Umbilical cord (tissue), 2 donors: ENCODE data around the gene FCHO1. TPM values are rescaled to one million over a fixed set of nuclear protein-coding genes. Genes with fewer than 3 reads are reported as not detected.

Experiments used
- DNase-seq: peaks from one replicate; pipeline ENCODE4 v3.0.0-alpha.2; 2015; ENCODE audit warnings: low spot score
- total RNA-seq: library from RNA; depleted of rRNA; stranded (reverse); fragments of >200 nt; gene quantifications from one replicate; pipeline ENCODE4 v1.2.3, GENCODE V29; 2014; ENCODE audit warnings: low replicate concordance; ENCODE audit not compliant: insufficient read depth

FCHO1 gene
- total RNA-seq, 1 donor from 2014 or later: 16.1 TPM

- no peak for DNase-seq
These were observed 78.7 kb downstream of the FCHO1 start for GRCh38 chr19:17829855-17830566.

- no peak for DNase-seq
These were observed 79.5 kb downstream of the FCHO1 start for GRCh38 chr19:17830567-17831418.

GRCh38 chr19:17831419-17831888 is 80.2 kb downstream of the FCHO1 start:
- no peak for DNase-seq

GRCh38 chr19:17832443-17833208 is 81.3 kb downstream of the FCHO1 start:
- DNase-seq: no peak

GRCh38 chr19:17834350-17835181 is 83.3 kb downstream of the FCHO1 start:
- no peak for DNase-seq

GRCh38 chr19:17835182-17836006 is 84.1 kb downstream of the FCHO1 start:
- no peak for DNase-seq

- no peak for DNase-seq
These were observed 85.3 kb downstream of the FCHO1 start for GRCh38 chr19:17836530-17836929.

- DNase-seq: no peak
These were observed 86.7 kb downstream of the FCHO1 start for GRCh38 chr19:17837972-17838371.

Other genes starting within 250 kb of the FCHO1 start
- 29.6 TPM for gene PGLS, start 239.8 kb upstream of the FCHO1 start, total RNA-seq
- 61.4 TPM for gene COLGALT1, start 195.8 kb upstream of the FCHO1 start, total RNA-seq
- gene UNC13A, start 63.1 kb upstream of the FCHO1 start, total RNA-seq: 0.48 TPM
- 10.4 TPM for gene MAP1S, start 32.0 kb upstream of the FCHO1 start, total RNA-seq
- gene B3GNT3, start 43.7 kb downstream of the FCHO1 start, total RNA-seq: 0.72 TPM
- not detected for gene INSL3, start 70.0 kb downstream of the FCHO1 start, total RNA-seq
- gene JAK3, start 96.5 kb downstream of the FCHO1 start, total RNA-seq: 32.7 TPM
- 957 TPM for gene RPL18A, start 108.4 kb downstream of the FCHO1 start, total RNA-seq
- not detected for gene SLC5A5, start 120.5 kb downstream of the FCHO1 start, total RNA-seq
- 11.8 TPM for gene CCDC124, start 181.5 kb downstream of the FCHO1 start, total RNA-seq
- 0.48 TPM for gene KCNN1, start 215.6 kb downstream of the FCHO1 start, total RNA-seq